Embryonic facial prominence (tissue), 1 donor: Measurements from ENCODE around the gene ANXA2R.
"Not testable (repeated sequence)": the region's sequence is repeated elsewhere in the genome, so short reads cannot be mapped to it uniquely, and the experiment has no call there.

Experiments
- DNase-seq: peaks from one replicate; pipeline ENCODE4 v3.0.0-alpha.2; 2016; ENCODE audit errors: extremely low spot score

ANXA2R gene

GRCh38 chr5:43060020-43060419 is 19.9 kb upstream of the ANXA2R start:
- not testable (repeated sequence) for DNase-seq

- DNase-seq, result not testable (repeated sequence)
These were observed 15.0 kb upstream of the ANXA2R start for GRCh38 chr5:43055098-43055497.

- no peak for DNase-seq
These were observed 11.6 kb upstream of the ANXA2R start for GRCh38 chr5:43051684-43052083.

GRCh38 chr5:43050384-43050783 is 10.3 kb upstream of the ANXA2R start:
- DNase-seq, result no peak

- no peak for DNase-seq
These were observed 9.1 kb upstream of the ANXA2R start for GRCh38 chr5:43049236-43049635.

- no peak for DNase-seq
These were observed 6.4 kb upstream of the ANXA2R start for GRCh38 chr5:43046474-43046873.

GRCh38 chr5:43045236-43045635 is 5.1 kb upstream of the ANXA2R start:
- DNase-seq, result no peak

- DNase-seq, result no peak
These were observed 4.2 kb upstream of the ANXA2R start for GRCh38 chr5:43044181-43044914.

- DNase-seq, result no peak
These were observed 3.3 kb upstream of the ANXA2R start for GRCh38 chr5:43043400-43043756.

GRCh38 chr5:43042626-43043399 is 2.7 kb upstream of the ANXA2R start:
- no peak for DNase-seq

GRCh38 chr5:43042176-43042625 is 2.1 kb upstream of the ANXA2R start:
- DNase-seq, result no peak

- DNase-seq, result no peak
These were observed 1.6 kb upstream of the ANXA2R start for GRCh38 chr5:43041669-43042175.

- no peak for DNase-seq
These were observed 1.1 kb upstream of the ANXA2R start for GRCh38 chr5:43041110-43041668.

GRCh38 chr5:43039471-43040286 is 440 bp downstream of the ANXA2R start:
- no peak for DNase-seq

- no peak for DNase-seq
These were observed 1.0 kb downstream of the ANXA2R start for GRCh38 chr5:43039152-43039470.

GRCh38 chr5:43038496-43038989 is 1.6 kb downstream of the ANXA2R start:
- no peak for DNase-seq

GRCh38 chr5:43037636-43038495 is 2.3 kb downstream of the ANXA2R start:
- DNase-seq, result no peak

GRCh38 chr5:43036856-43037635 is 3.1 kb downstream of the ANXA2R start:
- DNase-seq, result no peak

- DNase-seq, result no peak
These were observed 3.7 kb downstream of the ANXA2R start for GRCh38 chr5:43036409-43036808.

- DNase-seq, result no peak
These were observed 5.5 kb downstream of the ANXA2R start for GRCh38 chr5:43034591-43034968.
